ES-I3 (cell line): ENCODE measurements around the gene URB1.
"Not testable (repeated sequence)": the region's sequence is repeated elsewhere in the genome, so short reads cannot be mapped to it uniquely, and the experiment has no call there.

ENCODE experiments used
- H3K36me3 ChIP-seq: 2 replicates; pipeline ENCODE4 v1.6.1; 2013; ENCODE audit warnings: mild to moderate bottlenecking, low read length, control low read depth, moderate library complexity; ENCODE audit not compliant: insufficient read depth
- H3K4me1 ChIP-seq: 2 replicates; pipeline ENCODE4 v1.6.1; 2013; ENCODE audit warnings: mild to moderate bottlenecking, control low read depth, low read length; ENCODE audit not compliant: insufficient read depth
- H3K9ac ChIP-seq: 2 replicates; pipeline ENCODE4 v1.6.1; 2013; ENCODE audit warnings: low read depth, mild to moderate bottlenecking, low read length, moderate library complexity
- H3K9me3 ChIP-seq: 2 replicates; pipeline ENCODE4 v1.6.1; 2013; ENCODE audit warnings: mild to moderate bottlenecking, low read length, moderate library complexity; ENCODE audit not compliant: control insufficient read depth, insufficient read depth

The URB1 gene

GRCh38 chr21:32372755-32373154, 20.1 kb downstream of the URB1 start:
- H3K9ac ChIP-seq = no peak overlapping the region
- peaks cover 18% of the 10 kb centered on the region for H3K36me3 ChIP-seq
- H3K9me3 ChIP-seq = no peaks in the 10 kb centered on the region
- no peaks in the 10 kb centered on the region for H3K4me1 ChIP-seq

DNA sequence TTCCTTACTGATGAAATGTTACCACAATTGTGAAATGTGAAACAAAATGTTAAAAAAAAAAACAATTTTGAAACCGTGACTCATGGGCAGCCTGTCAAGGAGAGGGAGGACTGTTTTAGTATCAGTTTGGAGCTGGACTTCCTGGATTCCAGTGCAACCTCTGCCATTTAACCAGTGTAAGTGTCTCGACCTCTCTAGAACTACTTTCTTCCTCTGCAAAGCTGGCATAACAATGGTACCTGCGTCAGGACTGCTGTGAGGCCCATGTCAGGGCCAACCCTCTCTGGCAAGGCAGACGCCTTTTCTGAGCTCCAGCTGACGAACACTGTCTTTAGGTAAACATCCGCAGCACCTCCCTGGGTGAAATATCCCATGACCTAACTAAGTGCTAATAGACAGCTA, 20.9 kb downstream of the URB1 start:
- Histone ChIP-seq H3K9ac (no peak overlapping the region), H3K9me3 (no peaks in the 10 kb centered on the region), H3K36me3 (peaks cover 21% of the 10 kb centered on the region), H3K4me1 (no peaks in the 10 kb centered on the region)

- H3K36me3 ChIP-seq = peaks cover 29% of the 10 kb centered on the region
- H3K9me3 ChIP-seq = no peaks in the 10 kb centered on the region
- no peak overlapping the region for H3K9ac ChIP-seq
- H3K4me1 ChIP-seq = no peaks in the 10 kb centered on the region
These were observed 21.6 kb downstream of the URB1 start for GRCh38 chr21:32370998-32371766.

GRCh38 chr21:32368961-32369360, 23.9 kb downstream of the URB1 start:
- peaks cover 31% of the 10 kb centered on the region for H3K36me3 ChIP-seq
- not testable (repeated sequence) for H3K4me1 ChIP-seq, H3K9ac ChIP-seq

GRCh38 chr21:32368386-32368785, 24.4 kb downstream of the URB1 start:
- Histone ChIP-seq H3K9ac (no peak overlapping the region), H3K9me3 (no peaks in the 10 kb centered on the region), H3K4me1 (no peaks in the 10 kb centered on the region), H3K36me3 (peaks cover 33% of the 10 kb centered on the region)

More at GRCh38 chr21:32368961-32369360, 23.9 kb downstream of the URB1 start:
- not testable (repeated sequence) for H3K9me3 ChIP-seq

DNA sequence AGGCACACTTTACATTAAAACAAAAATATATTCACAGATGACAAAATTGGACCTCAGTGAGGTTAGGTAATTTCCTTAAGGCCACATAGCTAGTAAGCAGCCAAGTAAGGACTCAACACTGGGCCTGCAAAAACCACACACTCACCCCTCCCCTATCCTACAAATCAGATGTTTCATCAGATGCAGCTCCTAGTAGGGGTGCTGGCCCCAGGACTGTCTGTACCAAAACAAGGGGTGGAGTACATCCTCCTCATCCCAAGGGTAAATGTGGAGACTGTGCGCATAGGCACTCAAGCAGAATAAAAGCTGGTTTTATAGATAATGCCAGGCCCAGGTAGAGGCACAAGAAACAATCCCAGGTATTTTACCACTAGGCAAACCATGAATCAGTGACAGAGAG, 25.7 kb downstream of the URB1 start:
- Histone ChIP-seq H3K9me3 (no peaks in the 10 kb centered on the region), H3K4me1 (no peaks in the 10 kb centered on the region), H3K36me3 (peaks cover 35% of the 10 kb centered on the region), H3K9ac (no peak overlapping the region)

- no peaks in the 10 kb centered on the region for H3K9me3 ChIP-seq
- H3K4me1 ChIP-seq = no peaks in the 10 kb centered on the region
- peaks cover 38% of the 10 kb centered on the region for H3K36me3 ChIP-seq
- no peak overlapping the region for H3K9ac ChIP-seq
These were observed 26.6 kb downstream of the URB1 start for GRCh38 chr21:32366191-32366590.

GRCh38 chr21:32364796-32365195, 28.0 kb downstream of the URB1 start:
- H3K4me1 ChIP-seq = no peaks in the 10 kb centered on the region
- H3K36me3 ChIP-seq = peaks cover 34% of the 10 kb centered on the region
- no peaks in the 10 kb centered on the region for H3K9me3 ChIP-seq
- no peak overlapping the region for H3K9ac ChIP-seq

DNA sequence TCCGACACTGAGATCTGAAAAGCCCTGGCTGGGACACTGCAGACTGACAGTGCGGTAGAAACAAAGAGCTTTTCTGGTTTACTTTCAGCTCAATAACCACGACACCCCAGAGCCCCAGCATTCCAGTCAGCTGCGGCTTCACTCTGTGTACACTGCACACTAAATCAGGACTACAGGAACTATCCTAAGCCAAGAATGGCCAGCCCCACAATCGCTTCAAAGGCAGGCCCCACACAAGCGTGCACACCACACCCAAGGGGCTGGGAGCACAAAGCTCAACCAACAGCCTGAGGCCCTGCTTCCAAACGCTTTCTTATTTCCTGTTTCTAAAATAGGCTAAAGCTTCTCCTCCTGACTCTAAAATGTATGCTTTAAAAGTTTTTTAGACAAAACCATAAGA, 28.4 kb downstream of the URB1 start:
- Histone ChIP-seq H3K4me1 (no peaks in the 10 kb centered on the region), H3K36me3 (peaks cover 38% of the 10 kb centered on the region), H3K9ac (no peak overlapping the region), H3K9me3 (no peaks in the 10 kb centered on the region)

DNA sequence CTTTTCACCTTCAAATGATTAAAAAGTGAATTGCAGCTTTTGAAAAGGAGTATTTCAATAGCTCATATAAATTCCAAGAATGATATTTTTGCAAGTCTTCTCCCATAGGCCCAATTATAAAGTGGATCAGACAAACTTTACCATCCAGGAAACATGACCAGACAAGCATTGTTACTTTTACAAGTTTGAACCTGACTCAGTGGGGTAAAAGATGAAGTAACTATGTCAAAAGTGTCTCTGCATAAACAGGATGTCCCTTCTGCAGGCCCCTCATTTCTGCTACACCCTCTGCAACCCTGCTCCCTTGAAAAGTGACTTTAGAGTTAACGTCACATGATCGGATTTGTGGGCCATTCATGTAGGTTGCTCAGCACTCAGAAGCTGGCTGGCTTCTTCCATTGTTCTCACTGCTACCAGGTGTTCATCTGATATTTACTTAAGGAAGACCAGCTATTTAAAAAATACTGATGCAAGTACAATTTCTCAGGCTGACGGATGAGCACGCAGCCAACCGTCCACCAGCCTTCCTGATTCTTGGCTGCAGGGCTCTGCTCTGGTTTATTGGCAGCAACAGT, 32.3 kb downstream of the URB1 start:
- no peak overlapping the region for H3K9ac ChIP-seq
- peaks cover 56% of the 10 kb centered on the region for H3K36me3 ChIP-seq
- no peaks in the 10 kb centered on the region for H3K9me3 ChIP-seq
- H3K4me1 ChIP-seq = no peaks in the 10 kb centered on the region

- Histone ChIP-seq H3K4me1 (no peaks in the 10 kb centered on the region), H3K9me3 (no peaks in the 10 kb centered on the region), H3K36me3 (peaks cover 60% of the 10 kb centered on the region), H3K9ac (no peak overlapping the region)
These were observed 33.0 kb downstream of the URB1 start for GRCh38 chr21:32359719-32360260.

- Histone ChIP-seq H3K4me1 (no peaks in the 10 kb centered on the region), H3K9ac (no peak overlapping the region), H3K9me3 (no peaks in the 10 kb centered on the region), H3K36me3 (peaks cover 74% of the 10 kb centered on the region)
These were observed 35.9 kb downstream of the URB1 start for GRCh38 chr21:32356874-32357395.

DNA sequence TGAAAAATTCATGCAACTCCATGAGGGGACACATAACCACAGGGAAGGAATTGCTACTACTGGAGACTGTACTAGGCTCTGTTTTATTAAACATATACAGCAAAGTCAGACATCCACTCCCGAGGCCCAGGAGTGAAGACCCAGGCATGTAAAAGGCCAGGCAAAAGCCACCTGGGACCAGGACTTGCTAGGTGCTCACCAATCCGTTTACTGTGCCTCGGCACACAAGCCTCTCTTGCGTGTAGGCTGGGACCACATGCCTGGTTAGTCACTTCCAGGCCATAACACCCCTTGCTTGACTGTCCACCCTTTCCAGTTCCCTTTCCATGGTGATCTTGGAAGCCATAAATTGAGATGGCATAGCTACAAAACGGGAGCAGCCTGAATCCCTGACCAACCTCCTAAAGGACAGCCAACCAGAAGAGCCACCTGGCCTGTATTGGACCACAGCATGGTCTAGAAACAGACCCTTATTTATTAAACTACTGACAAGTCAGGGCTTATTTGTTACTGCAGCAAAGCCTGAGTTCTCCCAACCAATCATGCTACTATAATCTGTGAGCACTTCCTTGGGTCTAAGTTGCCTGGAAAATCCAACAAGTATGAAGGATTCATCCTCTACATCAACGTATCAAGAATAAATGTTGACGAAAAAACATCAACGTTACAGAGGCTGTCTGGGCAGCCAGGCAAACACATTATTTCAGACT, 39.7 kb downstream of the URB1 start:
- Histone ChIP-seq H3K36me3 (peaks cover 77% of the 10 kb centered on the region), H3K9me3 (no peaks in the 10 kb centered on the region), H3K4me1 (no peaks in the 10 kb centered on the region), H3K9ac (no peak overlapping the region)

GRCh38 chr21:32352526-32352925, 40.3 kb downstream of the URB1 start:
- H3K9ac ChIP-seq = no peak overlapping the region
- H3K4me1 ChIP-seq = no peaks in the 10 kb centered on the region
- H3K36me3 ChIP-seq = peaks cover 81% of the 10 kb centered on the region
- H3K9me3 ChIP-seq = no peaks in the 10 kb centered on the region
